Lung (tissue), 12 donors: ENCODE measurements around the gene FLNB. TPM values are rescaled to one million over a fixed set of nuclear protein-coding genes. Genes with fewer than 3 reads are reported as not detected.

ENCODE experiments used
- ATAC-seq: fragments of 200-7000 bp; cut with Tn5 transposase; one replicate; pipeline ENCODE4 v1.9.1; 2020; ENCODE audit warnings: moderate number of reproducible peaks; ENCODE audit not compliant: insufficient read depth, low FRiP score
- DNase-seq, 3 donors: peaks; one replicate each; pipeline ENCODE4 v3.0.0-alpha.2; 2013 to 2017
- H3K27ac ChIP-seq, 2 donors: one replicate each; pipeline ENCODE4 v1.5.1; 2013; ENCODE audit warnings: mild to moderate bottlenecking in 2 of 2, moderate library complexity in 2 of 2, control low read depth in 1 of 2, inconsistent platforms in 1 of 2, low read depth in 1 of 2, low read length in 1 of 2
- H3K27me3 ChIP-seq, 3 donors: one replicate each; pipeline ENCODE4 v1.5.1; 2013; ENCODE audit warnings: low read length in 2 of 3; ENCODE audit not compliant: control insufficient read depth in 3 of 3, insufficient read depth in 3 of 3
- H3K36me3 ChIP-seq, 4 donors: one replicate each; pipeline ENCODE4 v1.5.1; 2013; ENCODE audit warnings: low read length in 4 of 4, mild to moderate bottlenecking in 1 of 4, moderate library complexity in 1 of 4; ENCODE audit not compliant: control insufficient read depth in 4 of 4, insufficient read depth in 4 of 4
- H3K4me1 ChIP-seq, 5 donors: one replicate each; pipeline ENCODE4 v1.5.1; 2013; ENCODE audit warnings: low read length in 5 of 5, mild to moderate bottlenecking in 2 of 5, moderate library complexity in 1 of 5; ENCODE audit not compliant: control insufficient read depth in 5 of 5, insufficient read depth in 5 of 5
- H3K4me3 ChIP-seq: one replicate; pipeline ENCODE4 v1.5.1; 2013; ENCODE audit warnings: mild to moderate bottlenecking, control low read depth, moderate library complexity
- H3K9ac ChIP-seq, 2 donors: one replicate each; pipeline ENCODE4 v1.5.1; 2013; ENCODE audit warnings: low read length in 2 of 2, control low read depth in 1 of 2; ENCODE audit not compliant: insufficient read depth in 1 of 2
- H3K9me3 ChIP-seq, 4 donors: one replicate each; pipeline ENCODE4 v1.5.1; 2013; ENCODE audit warnings: low read length in 3 of 4, mild to moderate bottlenecking in 1 of 4, moderate library complexity in 1 of 4; ENCODE audit not compliant: control insufficient read depth in 4 of 4, insufficient read depth in 3 of 4
- CTCF ChIP-seq: IDR thresholded peaks from 2 replicates; pipeline ENCODE4 v1.5.1; 2012; ENCODE audit warnings: mild to moderate bottlenecking; ENCODE audit errors: control extremely low read depth, extremely low read depth
- WGBS, 2 donors: extraction: QIAGEN DNeasy Blood & Tissue Kit; methylation state at CpG; one replicate each; pipeline ENCODE4 v1.1.7; 2013; 5-methylcytosine and 5-hydroxymethylcytosine counted together
- polyA plus RNA-seq, 2 donors: library from polyadenylated mRNA; stranded (reverse); fragments of 200-250 nt; gene quantifications; one replicate each; pipeline ENCODE4 v1.2.1, GENCODE V29; 2013
- total RNA-seq, 2 donors: library from RNA; depleted of rRNA in 1 of 2; stranded (reverse); fragments of >200 nt in 1 of 2; gene quantifications; one replicate each; pipeline ENCODE4 v1.2.1, GENCODE V29; 2014 to 2021
- donor health status: control.
- donor health status: control.
- donor health status: Bipolar disorder and iron deficiency.
- donor health status: healthy.
- donor health status: DM: yes; HTN: yes; CAD: no.

Gene FLNB
- total and polyA plus RNA-seq, 4 donors = 32.4 to 122 (median 93.7) TPM

GRCh38 chr3:58130591-58130990, 122.4 kb downstream of the FLNB start:
- ATAC-seq (no peak), DNase-seq (no peak)
- Histone ChIP-seq H3K9me3 (no peaks in the 10 kb centered on the region), H3K4me1 (peaks cover 0 to 12% (median 0%) of the 10 kb centered on the region in 5 donors), H3K36me3 (peaks cover 8 to 30% (median 12%) of the 10 kb centered on the region in 4 donors), H3K27ac (no peak overlapping the region), H3K4me3 (no peak overlapping the region), H3K9ac (no peak overlapping the region), H3K27me3 (no peaks in the 10 kb centered on the region)
- no peak for TF ChIP-seq CTCF
- WGBS, 2 donors = 92 to 95% methylated on average over 11 of the region's 11 CpGs

GRCh38 chr3:58131101-58131825, 123.0 kb downstream of the FLNB start:
- H3K36me3 ChIP-seq = peaks cover 5 to 31% (median 15%) of the 10 kb centered on the region in 4 donors
- no peak overlapping the region for H3K9ac ChIP-seq
- H3K4me1 ChIP-seq = peaks cover 0 to 12% (median 0%) of the 10 kb centered on the region in 5 donors
- H3K9me3 ChIP-seq = no peaks in the 10 kb centered on the region
- TF ChIP-seq CTCF = no peak
- no peak for ATAC-seq
- 87 to 90% methylated on average over 6 of the region's 6 CpGs for whole genome bisulfite sequencing, 2 donors
- no peaks in the 10 kb centered on the region for H3K27me3 ChIP-seq
- no peak overlapping the region for H3K4me3 ChIP-seq
- no peak overlapping the region for H3K27ac ChIP-seq
- no peak for DNase-seq

GRCh38 chr3:58132850-58133249, 124.6 kb downstream of the FLNB start:
- H3K9me3 ChIP-seq = no peaks in the 10 kb centered on the region
- no peak for TF ChIP-seq CTCF
- peaks cover 4 to 41% (median 23%) of the 10 kb centered on the region in 4 donors for H3K36me3 ChIP-seq
- 94 to 98% methylated on average over 4 of the region's 4 CpGs for WGBS, 2 donors
- DNase-seq (no peak), ATAC-seq (no peak)
- H3K27me3 ChIP-seq = no peaks in the 10 kb centered on the region
- peaks cover 0 to 12% (median 0%) of the 10 kb centered on the region in 5 donors for H3K4me1 ChIP-seq
- H3K9ac ChIP-seq = no peak overlapping the region
- H3K27ac ChIP-seq = no peak overlapping the region
- no peak overlapping the region for H3K4me3 ChIP-seq
